HepG2 (cell line): ENCODE results near the gene ARIH2. TPM values are rescaled to one million over a fixed set of nuclear protein-coding genes. Genes with fewer than 3 reads are reported as not detected.

Experiments used
- GABPA ChIP-seq, 2 experiments: IDR thresholded peaks; 2 replicates each; pipeline ENCODE4 v1.6.1; 2011 to 2016; ENCODE audit warnings: low read depth in 2 of 2, low read length in 1 of 2, missing biosample characterization in 1 of 2, missing genetic modification characterization in 1 of 2
- JUND ChIP-seq: sonication (generic); formaldehyde crosslinking; IDR thresholded peaks from 2 replicates; pipeline ENCODE4 v1.8.0; 2022; ENCODE audit warnings: mild to moderate bottlenecking, missing genetic modification reagents
- NAIF1 ChIP-seq: sonication (generic); formaldehyde crosslinking; IDR thresholded peaks from 2 replicates; pipeline ENCODE4 v1.5.0; 2020; ENCODE audit warnings: mild to moderate bottlenecking, missing genetic modification reagents, borderline replicate concordance
- NR2F6 ChIP-seq, 2 experiments: IDR thresholded peaks; 2 replicates each; pipeline ENCODE4 v1.6.1; 2016; ENCODE audit warnings: antibody characterized with exemption in 1 of 2, mild to moderate bottlenecking in 1 of 2
- SAFB2 ChIP-seq: sonication (generic); formaldehyde crosslinking; IDR thresholded peaks from 2 replicates; pipeline ENCODE4 v1.5.1; 2020; ENCODE audit warnings: missing genetic modification reagents, low read depth, mild to moderate bottlenecking, borderline replicate concordance
- YY1 ChIP-seq: IDR thresholded peaks from 2 replicates; pipeline ENCODE4 v1.6.1; 2011; ENCODE audit warnings: low read length, low read depth, moderate library complexity, mild to moderate bottlenecking; ENCODE audit not compliant: insufficient read depth, insufficient replicate concordance
- ZHX2 ChIP-seq, 2 experiments: sonication (generic) in 1 of 2; formaldehyde crosslinking in 1 of 2; IDR thresholded peaks; 2 replicates each; pipeline versions ENCODE4 v1.6.1 to v1.9.0; 2014 to 2022; ENCODE audit warnings: antibody characterized with exemption in 1 of 2, borderline replicate concordance in 1 of 2, inconsistent platforms in 1 of 2, low read depth in 1 of 2, missing genetic modification reagents in 1 of 2
- ZNF501 ChIP-seq: sonication (generic); formaldehyde crosslinking; IDR thresholded peaks from 2 replicates; pipeline ENCODE4 v1.5.1; 2020; ENCODE audit warnings: mild to moderate bottlenecking, moderate library complexity, missing genetic modification reagents
- ZNF574 ChIP-seq: sonication (generic); formaldehyde crosslinking; IDR thresholded peaks from 2 replicates; pipeline ENCODE4 v1.4.0; 2020; ENCODE audit warnings: missing genetic modification reagents
- ZNF576 ChIP-seq: sonication (generic); formaldehyde crosslinking; IDR thresholded peaks from 2 replicates; pipeline ENCODE4 v1.4.0; 2020; ENCODE audit warnings: mild to moderate bottlenecking, missing genetic modification reagents
- ZNF598 ChIP-seq: sonication (generic); formaldehyde crosslinking; IDR thresholded peaks from 2 replicates; pipeline ENCODE4 v1.5.1; 2020; ENCODE audit warnings: mild to moderate bottlenecking, missing genetic modification reagents, borderline replicate concordance
- ZNF687 ChIP-seq: sonication (generic); formaldehyde crosslinking; IDR thresholded peaks from 2 replicates; pipeline ENCODE4 v1.5.1; 2020; ENCODE audit warnings: mild to moderate bottlenecking, missing genetic modification reagents, moderate library complexity
- ZNF7 ChIP-seq: IDR thresholded peaks from 2 replicates; pipeline ENCODE4 v1.6.1; 2016; ENCODE audit warnings: missing biosample characterization, missing genetic modification reagents
- polyA plus RNA-seq, 8 experiments: library from polyadenylated mRNA; depleted of rRNA in 3 of 8; stranded (reverse) in 7 of 8; unstranded in 1 of 8; fragments of >200 nt; fragmentation: Illumina TruSeq in 4 of 8; extraction: Trizol in 4 of 8; gene quantifications; 2 replicates each; pipeline versions ENCODE4 v1.2.1 to v1.2.3, GENCODE V29; 2011 to 2016; ENCODE audit warnings: low read depth in 4 of 8, missing spikeins in 1 of 8, mixed read lengths in 1 of 8; ENCODE audit not compliant: insufficient read depth in 1 of 8
- total RNA-seq, 5 experiments: library from RNA; depleted of rRNA; stranded (reverse); fragments of >200 nt; fragmentation: Illumina TruSeq; extraction: Trizol; gene quantifications; 2 replicates each; pipeline ENCODE4 v1.2.3, GENCODE V29; 2016; ENCODE audit warnings: low read depth in 1 of 5

ARIH2 gene
- total and polyA plus RNA-seq, 2 of the 13 experiments (the other 11 are each of a cell fraction or from before 2014, with no cell fraction given): 64.8 to 83.3 TPM

GRCh38 chr3:48919215-48920138 is 835 bp downstream of the ARIH2 start (continued):
- TF ChIP-seq ZNF7 (CRISPR knock-in tag): no peak
- no peak for TF ChIP-seq ZNF576 (CRISPR knock-in tag)
- no peak for TF ChIP-seq ZHX2 (IDR thresholded peaks at IDR 0.05; ENCODE audit: low read depth)
- TF ChIP-seq ZHX2 (CRISPR knock-in tag; IDR thresholded peaks at IDR 0.05; ENCODE audit: borderline replicate concordance): no peak
- TF ChIP-seq GABPA (IDR thresholded peaks at IDR 0.05; ENCODE audit: low read depth, low read length): no peak
- peak; percentile 54; the same call in 1 of the 2 replicates for TF ChIP-seq GABPA (CRISPR knock-in tag; IDR thresholded peaks at IDR 0.05; ENCODE audit: low read depth)
- TF ChIP-seq SAFB2 (CRISPR knock-in tag): no peak
- no peak for TF ChIP-seq YY1
- no peak for TF ChIP-seq ZNF598
- no peak for TF ChIP-seq ZNF574
- TF ChIP-seq ZNF687 (CRISPR knock-in tag): no peak
- no peak for TF ChIP-seq NR2F6 (IDR thresholded peaks at IDR 0.05)
- peak; percentile 37; the same call in 1 of the 2 replicates for TF ChIP-seq NR2F6 (CRISPR knock-in tag; IDR thresholded peaks at IDR 0.05)
- TF ChIP-seq NAIF1 (CRISPR knock-in tag): no peak
- no peak for TF ChIP-seq JUND
- TF ChIP-seq ZNF501: 0 out of 2 replicates have a peak, but pooled peaks have one; percentile 8
